ENCODE results near the gene PEX26. TPM values are rescaled to one million over a fixed set of nuclear protein-coding genes. Genes with fewer than 3 reads are reported as not detected.

The PEX26 gene
- total RNA-seq, 6 experiments from 2014 or later, result 22.7 to 42.5 (median 25.0) TPM

DNA sequence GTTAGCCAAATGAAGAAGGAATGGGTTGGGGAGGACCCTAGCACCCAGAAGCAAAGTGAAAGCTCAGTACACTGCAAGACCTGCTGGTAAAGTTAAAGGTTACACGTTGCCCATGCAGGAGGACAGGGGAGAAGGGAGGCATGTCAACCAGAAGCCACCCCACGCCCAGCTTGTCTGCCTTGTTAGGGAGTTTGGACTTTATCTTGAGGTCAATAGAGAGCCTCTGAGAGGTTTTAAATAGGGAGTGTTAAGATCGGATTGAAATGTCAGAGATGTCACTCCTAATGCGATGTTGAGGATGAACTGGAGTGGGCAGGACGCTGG is 18.7 kb upstream of the PEX26 start:
- H3K4me3 ChIP-seq, result no peak overlapping the region
- no peak for TF ChIP-seq POLR2A (IDR thresholded peaks at IDR 0.05)
- TF ChIP-seq, protein P1, sequence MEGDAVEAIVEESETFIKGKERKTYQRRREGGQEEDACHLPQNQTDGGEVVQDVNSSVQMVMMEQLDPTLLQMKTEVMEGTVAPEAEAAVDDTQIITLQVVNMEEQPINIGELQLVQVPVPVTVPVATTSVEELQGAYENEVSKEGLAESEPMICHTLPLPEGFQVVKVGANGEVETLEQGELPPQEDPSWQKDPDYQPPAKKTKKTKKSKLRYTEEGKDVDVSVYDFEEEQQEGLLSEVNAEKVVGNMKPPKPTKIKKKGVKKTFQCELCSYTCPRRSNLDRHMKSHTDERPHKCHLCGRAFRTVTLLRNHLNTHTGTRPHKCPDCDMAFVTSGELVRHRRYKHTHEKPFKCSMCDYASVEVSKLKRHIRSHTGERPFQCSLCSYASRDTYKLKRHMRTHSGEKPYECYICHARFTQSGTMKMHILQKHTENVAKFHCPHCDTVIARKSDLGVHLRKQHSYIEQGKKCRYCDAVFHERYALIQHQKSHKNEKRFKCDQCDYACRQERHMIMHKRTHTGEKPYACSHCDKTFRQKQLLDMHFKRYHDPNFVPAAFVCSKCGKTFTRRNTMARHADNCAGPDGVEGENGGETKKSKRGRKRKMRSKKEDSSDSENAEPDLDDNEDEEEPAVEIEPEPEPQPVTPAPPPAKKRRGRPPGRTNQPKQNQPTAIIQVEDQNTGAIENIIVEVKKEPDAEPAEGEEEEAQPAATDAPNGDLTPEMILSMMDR (IDR thresholded peaks at IDR 0.05), result no peak
- ATAC-seq (no peak), DNase-seq (peak in 1 of 3 donors; percentile 14)
- intact Hi-C loops (cut with DNase I), result no loop called here
- H3K27ac ChIP-seq, result no peak overlapping the region
- no peaks in the 10 kb centered on the region for H3K9me3 ChIP-seq
- H3K36me3 ChIP-seq, result no peaks in the 10 kb centered on the region
- peaks cover 0 to 27% (median 4%) of the 10 kb centered on the region in 4 donors for H3K4me1 ChIP-seq
- H3K27me3 ChIP-seq, result no peaks in the 10 kb centered on the region
- 72% methylated on average over 5 of the region's 5 CpGs for WGBS (ENCODE audit: insufficient coverage, low coverage, low lambda C conversion rate, missing lambda C conversion rate)

DNA sequence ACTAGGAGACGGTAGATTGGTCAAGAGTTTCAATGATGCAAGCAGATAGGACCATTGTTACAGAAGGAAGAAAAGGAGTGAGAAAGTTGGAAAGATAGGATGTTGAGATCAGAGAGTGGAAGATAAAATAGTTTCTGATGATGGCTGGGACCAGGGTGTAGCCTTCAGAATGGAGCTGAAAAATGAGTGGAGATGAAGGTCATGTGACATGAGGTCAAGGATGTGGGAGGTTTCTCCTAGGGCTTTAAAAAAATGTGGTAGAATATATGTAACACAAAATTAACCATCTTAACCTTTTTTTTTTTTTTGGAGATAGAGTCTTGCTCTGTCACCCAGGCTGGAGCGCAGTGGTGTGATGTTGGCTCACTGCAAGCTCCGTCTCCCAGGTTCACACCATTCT is 18.3 kb upstream of the PEX26 start:
- no peak for DNase-seq
- ATAC-seq, result no peak
- TF ChIP-seq POLR2A (IDR thresholded peaks at IDR 0.05), result no peak
- TF ChIP-seq, protein P1 (IDR thresholded peaks at IDR 0.05), result no peak
- H3K27me3 ChIP-seq, result no peaks in the 10 kb centered on the region
- H3K27ac ChIP-seq, result no peak overlapping the region
- H3K9me3 ChIP-seq, result no peaks in the 10 kb centered on the region
- H3K4me3 ChIP-seq, result no peak overlapping the region
- WGBS (ENCODE audit: insufficient coverage, low coverage, low lambda C conversion rate, missing lambda C conversion rate), result 89% methylated on average over 3 of the region's 3 CpGs
- no peaks in the 10 kb centered on the region for H3K36me3 ChIP-seq
- H3K4me1 ChIP-seq, result peaks cover 0 to 27% (median 4%) of the 10 kb centered on the region in 4 donors
- intact Hi-C loops (cut with DNase I), result no loop called here

DNA sequence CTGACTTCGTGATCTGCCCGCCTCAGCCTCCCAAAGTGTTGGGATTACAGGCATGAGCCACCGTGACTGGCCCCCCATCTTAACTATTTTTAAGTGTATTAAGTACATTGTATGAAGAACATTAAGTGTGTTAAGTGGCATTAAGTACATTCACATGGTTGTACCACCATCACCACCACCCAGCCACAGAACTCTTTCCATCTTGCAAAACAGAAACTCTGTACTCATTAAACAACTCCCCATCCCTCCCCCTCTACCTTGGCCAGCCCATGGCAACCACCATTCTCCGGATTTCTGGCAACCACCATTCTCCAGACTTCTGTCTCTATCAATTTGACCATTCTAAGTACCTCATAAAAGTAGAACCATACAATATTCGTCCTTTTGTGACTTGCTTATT is 17.8 kb upstream of the PEX26 start:
- WGBS (ENCODE audit: insufficient coverage, low coverage, low lambda C conversion rate, missing lambda C conversion rate), result 78% methylated on average over 5 of the region's 5 CpGs
- Histone ChIP-seq H3K4me1 (peaks cover 0 to 27% (median 4%) of the 10 kb centered on the region in 4 donors), H3K36me3 (no peaks in the 10 kb centered on the region), H3K27ac (peak overlapping the region; percentile 67 to 91 (median 80)), H3K4me3 (no peak overlapping the region), H3K9me3 (no peaks in the 10 kb centered on the region), H3K27me3 (no peaks in the 10 kb centered on the region)
- DNase-seq (peak in 1 of 3 donors; percentile 8), ATAC-seq (no peak)
- intact Hi-C loops (cut with DNase I), result no loop called here
- TF ChIP-seq, protein P1 (IDR thresholded peaks at IDR 0.05), result no peak
- TF ChIP-seq POLR2A (IDR thresholded peaks at IDR 0.05), result no peak

DNA sequence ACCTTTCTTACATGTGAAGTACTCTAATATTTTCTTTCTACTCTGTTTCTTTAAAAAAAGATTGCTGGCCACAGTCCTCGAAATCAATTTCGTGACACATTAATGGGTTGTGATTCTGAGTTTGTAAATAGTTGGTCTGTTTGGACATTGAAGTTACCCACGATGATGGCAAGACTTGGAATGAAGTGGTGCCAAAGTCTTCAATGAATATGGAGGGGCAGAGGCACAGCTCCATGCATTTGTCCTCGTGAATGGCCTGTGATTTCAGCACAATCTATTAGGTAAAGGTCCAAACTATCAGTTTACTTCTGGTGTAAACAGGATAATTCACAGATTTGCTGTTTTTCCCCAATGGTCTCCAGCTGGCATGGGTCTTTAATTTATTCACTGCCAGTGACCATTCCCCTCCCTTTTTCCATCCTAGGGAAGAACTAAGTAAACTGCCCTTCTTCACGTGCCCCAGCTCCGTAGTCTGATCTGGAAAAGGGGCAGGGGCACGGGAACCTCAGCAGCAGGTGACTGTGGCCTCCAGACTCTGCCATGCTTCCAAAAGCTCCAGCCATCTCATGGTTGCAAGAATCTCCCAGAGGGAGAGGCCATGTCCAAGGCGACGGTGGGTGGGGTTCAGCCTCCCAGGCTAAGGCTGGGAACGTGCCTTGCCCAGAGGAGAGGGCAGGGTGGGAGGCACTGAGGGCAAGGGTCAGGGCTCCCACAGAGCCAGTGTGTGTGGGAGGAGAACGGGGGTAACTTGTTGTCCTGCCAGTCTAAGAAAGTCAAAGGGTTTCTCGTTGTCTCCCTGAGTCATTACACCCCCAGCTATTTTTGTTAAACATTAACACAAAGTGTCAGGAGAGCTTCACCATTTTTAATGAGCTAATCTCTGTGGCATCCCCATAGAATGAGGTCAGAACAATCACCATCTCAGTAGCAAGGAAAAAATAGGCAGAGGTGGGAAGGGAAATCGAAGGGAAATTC is 16.9 kb upstream of the PEX26 start:
- intact Hi-C loops (cut with DNase I), result no loop called here
- no peaks in the 10 kb centered on the region for H3K36me3 ChIP-seq
- H3K9me3 ChIP-seq, result no peaks in the 10 kb centered on the region
- peak; percentile 63 to 77 (median 67) for ATAC-seq
- H3K4me1 ChIP-seq, result peaks cover 0 to 28% (median 4%) of the 10 kb centered on the region in 4 donors
- H3K27me3 ChIP-seq, result no peaks in the 10 kb centered on the region
- no peak overlapping the region for H3K4me3 ChIP-seq
- H3K27ac ChIP-seq, result peak overlapping the region; percentile 67 to 91 (median 80)
- peak; percentile 60 to 62 (median 62) for DNase-seq
- WGBS (ENCODE audit: insufficient coverage, low coverage, low lambda C conversion rate, missing lambda C conversion rate), result 21% methylated on average over 10 of the region's 13 CpGs
- TF ChIP-seq, protein P1 (IDR thresholded peaks at IDR 0.05), result no peak
- TF ChIP-seq POLR2A (IDR thresholded peaks at IDR 0.05), result peak; percentile 11

Data from right lobe of liver (tissue), 6 donors.